ENCODE measurements around the gene AP1B1. TPM values are rescaled to one million over a fixed set of nuclear protein-coding genes. Genes with fewer than 3 reads are reported as not detected.

The AP1B1 gene
- polyA plus RNA-seq, 2 of the 4 experiments (the other 2 are of a cell fraction), result 22.5 to 27.0 TPM

- ChIA-PET CTCF (interaction anchor here (1.1 to 1.8 kb wide), 4 partner anchors 8 to 34 kb away, joined by 3 to 6 read pairs (median 6); partner anchors contain the start of gene RASL10A), POLR2A (no interaction called here)
- no peak overlapping the region for H3K4me2 ChIP-seq
- no peaks in the 10 kb centered on the region for H3K4me1 ChIP-seq
- WGBS (ENCODE audit: missing lambda C conversion rate), result 75% methylated on average over 9 of the region's 9 CpGs
- ATAC-seq (no peak), DNase-seq (ENCODE audit: low read depth in 1 of 2, low spot score in 1 of 2) (no peak), FAIRE-seq (no peak)
- no peak for TF ChIP-seq TFCP2L1 (CRISPR knock-in tag; IDR thresholded peaks at IDR 0.05)
- no peak for TF ChIP-seq MYC (IDR thresholded peaks at IDR 0.05; ENCODE audit: borderline replicate concordance, low read length)
- TF ChIP-seq RAD21 (conservative IDR thresholded peaks at IDR 0.05 in 1 of 2, IDR thresholded peaks at IDR 0.05 in 1 of 2), result no peak
- no peak overlapping the region for H3K27ac ChIP-seq
- H3K4me3 ChIP-seq, result no peak overlapping the region
- no peaks in the 10 kb centered on the region for H3K9me3 ChIP-seq
Measured at GRCh38 chr22:29325785-29326315, 62.5 kb downstream of the AP1B1 start.

GRCh38 chr22:29325356-29325755 lies 63.0 kb downstream of the AP1B1 start:
- ChIA-PET POLR2A (no interaction called here), CTCF (interaction anchor here (1.5 to 1.7 kb wide), 2 partner anchors 8 to 34 kb away, joined by 5 to 6 read pairs; no protein-coding TSS in a partner anchor)
- Histone ChIP-seq H3K9me3 (no peaks in the 10 kb centered on the region), H3K4me3 (no peak overlapping the region), H3K4me2 (no peak overlapping the region), H3K4me1 (no peaks in the 10 kb centered on the region), H3K27ac (no peak overlapping the region)
- WGBS (ENCODE audit: missing lambda C conversion rate), result 90% methylated on average over 8 of the region's 8 CpGs
- no peak for ATAC-seq
- FAIRE-seq, result no peak
- no peak for DNase-seq (ENCODE audit: low read depth in 1 of 2, low spot score in 1 of 2)
- TF ChIP-seq SMC3 (IDR thresholded peaks at IDR 0.05) (no peak), TFCP2L1 (CRISPR knock-in tag; IDR thresholded peaks at IDR 0.05) (no peak), E2F6 (IDR thresholded peaks at IDR 0.05; ENCODE audit: borderline replicate concordance, low read depth) (no peak), RCOR1 (IDR thresholded peaks at IDR 0.05; ENCODE audit: low read depth, low read length) (no peak), HEYL (CRISPR knock-in tag; IDR thresholded peaks at IDR 0.05) (no peak), ELK1 (IDR thresholded peaks at IDR 0.05; ENCODE audit: low read depth, low read length) (no peak)

- FAIRE-seq (no peak), DNase-seq (ENCODE audit: low read depth in 1 of 2, low spot score in 1 of 2) (no peak), ATAC-seq (no peak)
- Histone ChIP-seq H3K4me1 (no peaks in the 10 kb centered on the region), H3K9me3 (no peaks in the 10 kb centered on the region), H3K4me3 (no peak overlapping the region), H3K4me2 (no peak overlapping the region), H3K27ac (no peak overlapping the region)
- ChIA-PET CTCF (interaction anchor here (2.0 kb wide), 1 partner anchor 10 kb away, joined by 7 read pairs; no protein-coding TSS in a partner anchor), POLR2A (no interaction called here)
- TF ChIP-seq E2F6 (IDR thresholded peaks at IDR 0.05; ENCODE audit: borderline replicate concordance, low read depth), result no peak
- no peak for TF ChIP-seq CHD4 (IDR thresholded peaks at IDR 0.05; ENCODE audit: borderline replicate concordance)
Measured at GRCh38 chr22:29323641-29324040, 64.7 kb downstream of the AP1B1 start.

- CTCF ChIA-PET, result interaction anchor here (2.6 to 3.7 kb wide), 3 partner anchors 9 to 39 kb away, joined by 11 to 16 read pairs (median 13); partner anchors contain the start of gene GAS2L1
- whole genome bisulfite sequencing (ENCODE audit: missing lambda C conversion rate), result 44% methylated on average over 1 of the region's 1 CpG
- H3K9me3 ChIP-seq, result no peaks in the 10 kb centered on the region
- H3K4me2 ChIP-seq, result no peak overlapping the region
- H3K4me3 ChIP-seq, result no peak overlapping the region
- POLR2A ChIA-PET, result interaction anchor here (0.7 kb wide), 1 partner anchor 216 kb away, joined by 3 read pairs; no protein-coding TSS in a partner anchor
- FAIRE-seq (no peak), ATAC-seq (peak; percentile 71 to 86; a peak in 4 of 6 replicates), DNase-seq (ENCODE audit: low read depth in 1 of 2, low spot score in 1 of 2) (no peak)
- H3K27ac ChIP-seq, result no peak overlapping the region
- H3K4me1 ChIP-seq, result no peaks in the 10 kb centered on the region
- TF ChIP-seq CTCF (IDR thresholded peaks at IDR 0.05) (0 out of 3 replicates have a peak, but pooled peaks have one; percentile 13), ZFP36 (IDR thresholded peaks at IDR 0.05; ENCODE audit: borderline replicate concordance, partially characterized antibody) (no peak), CHD2 (IDR thresholded peaks at IDR 0.05; ENCODE audit: low read length, partially characterized antibody) (no peak), HOXB13 (CRISPR knock-in tag; IDR thresholded peaks at IDR 0.05; ENCODE audit: low read depth) (no peak)
Measured at GRCh38 chr22:29320546-29320945, 67.8 kb downstream of the AP1B1 start.

Data from A549 (cell line).